HUES48 (cell line): ENCODE measurements around the gene ITGAE.

Experiments
- H3K27ac ChIP-seq: one replicate; pipeline ENCODE4 v1.7.0; 2013; ENCODE audit warnings: low read depth, low read length, inconsistent platforms
- H3K27me3 ChIP-seq: 2 replicates; pipeline ENCODE4 v1.6.1; 2013; ENCODE audit warnings: mild to moderate bottlenecking, low read length; ENCODE audit not compliant: control insufficient read depth, insufficient read depth
- H3K36me3 ChIP-seq: 2 replicates; pipeline ENCODE4 v1.6.1; 2013; ENCODE audit warnings: low read length; ENCODE audit not compliant: control insufficient read depth, insufficient read depth
- H3K4me1 ChIP-seq: 2 replicates; pipeline ENCODE4 v1.6.1; 2013; ENCODE audit warnings: mild to moderate bottlenecking, low read length; ENCODE audit not compliant: control insufficient read depth, insufficient read depth
- H3K4me3 ChIP-seq: 2 replicates; pipeline ENCODE4 v1.5.1; 2013; ENCODE audit warnings: mild to moderate bottlenecking, low read depth, low read length
- H3K9ac ChIP-seq: 2 replicates; pipeline ENCODE4 v1.6.1; 2013; ENCODE audit warnings: mild to moderate bottlenecking, low read depth, low read length, moderate library complexity
- H3K9me3 ChIP-seq: 2 replicates; pipeline ENCODE4 v1.6.1; 2013; ENCODE audit warnings: low read length; ENCODE audit not compliant: control insufficient read depth, insufficient read depth

Gene ITGAE

DNA sequence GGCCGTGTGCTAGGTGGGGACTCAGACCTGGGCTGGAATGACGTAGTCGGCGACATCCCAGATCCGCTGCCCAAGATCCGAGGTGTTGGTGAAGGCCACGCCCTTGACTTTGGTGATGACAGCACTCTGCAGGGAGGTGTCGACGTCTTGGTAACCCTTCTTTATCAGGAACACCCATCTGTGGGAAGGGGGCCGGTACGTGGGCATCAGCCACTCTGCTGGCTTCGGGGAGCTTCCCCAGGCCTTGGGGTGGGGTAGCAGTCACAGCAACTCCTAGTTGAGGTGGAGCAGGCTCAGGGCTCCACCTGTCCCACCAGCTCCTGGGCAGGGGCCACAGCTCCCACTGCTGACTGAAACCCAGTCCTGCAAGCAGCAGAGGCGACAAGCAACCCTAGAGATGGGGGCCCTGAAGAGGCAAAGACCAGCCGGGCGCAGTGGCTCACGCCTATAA lies 109.3 kb downstream of the ITGAE start:
- Histone ChIP-seq H3K4me3 (no peak overlapping the region), H3K27ac (no peak overlapping the region), H3K4me1 (peaks cover 3% of the 10 kb centered on the region; the same call in 1 of the 2 replicates), H3K9ac (no peak overlapping the region), H3K36me3 (no peaks in the 10 kb centered on the region), H3K27me3 (peaks cover 24% of the 10 kb centered on the region), H3K9me3 (no peaks in the 10 kb centered on the region)

DNA sequence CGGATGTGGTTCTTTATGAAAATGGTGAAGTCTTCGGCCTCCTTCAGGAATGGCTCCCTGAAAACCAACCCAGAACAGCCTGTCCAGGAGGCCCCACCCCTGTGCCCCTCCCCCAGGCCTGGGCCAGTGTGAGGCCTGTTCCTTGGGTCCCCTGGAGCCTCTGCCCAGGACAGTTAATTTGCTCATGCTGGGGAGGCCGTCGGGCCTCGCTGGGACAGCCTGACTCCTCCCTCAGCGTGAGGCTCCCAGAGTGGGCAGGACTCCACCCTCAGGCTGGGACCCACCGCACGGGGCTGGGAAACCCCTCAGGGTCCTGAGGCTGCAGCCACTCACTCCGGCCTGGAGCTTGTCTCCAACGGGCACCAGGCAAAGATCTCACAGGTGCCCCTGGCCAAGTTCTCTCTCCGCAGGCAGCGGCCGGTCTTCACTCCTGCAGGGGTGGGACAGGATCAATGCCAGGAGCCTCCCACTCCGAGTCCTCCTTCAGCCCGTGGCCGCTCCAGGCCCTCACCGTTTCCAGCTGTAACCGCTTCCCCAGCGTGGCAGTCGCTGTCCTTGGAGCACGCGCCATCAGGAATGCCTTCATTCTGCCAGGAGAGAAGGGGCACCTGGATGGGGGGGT lies 110.8 kb downstream of the ITGAE start:
- Histone ChIP-seq H3K9ac (no peak overlapping the region), H3K27ac (no peak overlapping the region), H3K4me1 (no peaks in the 10 kb centered on the region), H3K9me3 (no peaks in the 10 kb centered on the region), H3K4me3 (no peak overlapping the region), H3K27me3 (peaks cover 9% of the 10 kb centered on the region), H3K36me3 (no peaks in the 10 kb centered on the region)

DNA sequence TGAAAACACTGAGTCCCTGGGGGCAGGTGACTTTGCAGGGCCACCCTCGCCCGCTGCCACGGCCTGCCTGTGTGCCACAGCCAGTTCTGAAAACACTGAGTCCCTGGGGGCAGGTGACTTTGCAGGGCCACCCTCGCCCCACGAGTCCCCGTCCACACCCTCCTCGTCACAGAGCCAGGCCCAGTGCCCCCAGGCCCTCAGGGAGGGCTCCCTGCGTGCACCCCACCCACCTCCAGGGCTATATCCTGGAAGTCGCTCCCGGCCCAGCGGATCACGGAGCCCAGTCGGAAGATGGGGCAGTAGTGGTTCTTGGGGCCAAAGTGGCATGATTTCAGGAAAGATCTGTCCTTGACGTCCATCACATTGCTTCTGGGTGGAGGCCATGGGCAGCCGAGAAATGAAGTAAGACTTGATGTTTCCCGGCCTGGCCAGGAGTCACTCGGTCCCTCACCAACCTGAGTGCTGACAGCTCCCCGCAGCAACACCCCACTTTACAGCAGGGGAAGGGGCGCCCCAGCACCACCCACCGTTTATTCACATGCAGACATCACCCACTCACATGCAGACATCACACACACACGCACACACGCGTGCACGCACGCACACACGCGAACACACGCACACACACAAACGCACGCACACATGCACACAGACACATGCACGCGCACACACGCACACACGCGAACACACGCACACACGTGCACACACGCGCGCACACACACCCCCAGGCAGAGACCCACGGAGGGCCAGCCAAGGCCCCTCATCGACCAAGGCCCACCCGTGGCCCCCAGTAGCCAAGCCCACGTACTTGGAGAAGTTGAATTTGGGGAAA lies 111.5 kb downstream of the ITGAE start:
- Histone ChIP-seq H3K4me3 (no peak overlapping the region), H3K36me3 (no peaks in the 10 kb centered on the region), H3K4me1 (no peaks in the 10 kb centered on the region), H3K27ac (no peak overlapping the region), H3K27me3 (0 out of 2 replicates have a peak, but pooled peaks cover 2% of the 10 kb centered on the region), H3K9me3 (no peaks in the 10 kb centered on the region), H3K9ac (no peak overlapping the region)

DNA sequence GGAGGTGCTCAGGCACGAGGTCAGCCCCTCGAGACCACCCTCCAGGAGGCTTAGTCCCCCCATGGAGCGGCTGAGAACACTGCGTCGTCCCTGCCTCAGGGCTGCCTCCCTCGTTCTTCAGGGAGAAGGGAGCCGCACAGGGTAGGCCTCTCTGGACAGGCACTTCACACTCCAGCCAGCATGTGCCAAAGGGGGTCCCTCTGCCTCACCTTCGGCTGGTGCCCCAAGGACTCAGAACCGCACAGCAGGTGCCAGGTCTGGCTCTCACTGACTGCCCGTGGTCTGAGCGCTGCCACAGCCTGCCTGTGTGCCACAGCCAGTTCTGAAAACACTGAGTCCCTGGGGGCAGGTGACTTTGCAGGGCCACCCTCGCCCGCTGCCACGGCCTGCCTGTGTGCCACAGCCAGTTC lies 112.1 kb downstream of the ITGAE start:
- no peaks in the 10 kb centered on the region for H3K27me3 ChIP-seq
- no peak overlapping the region for H3K4me3 ChIP-seq
- H3K4me1 ChIP-seq, result no peaks in the 10 kb centered on the region
- H3K36me3 ChIP-seq, result no peaks in the 10 kb centered on the region
- H3K9me3 ChIP-seq, result no peaks in the 10 kb centered on the region
- no peak overlapping the region for H3K27ac ChIP-seq
- H3K9ac ChIP-seq, result no peak overlapping the region

DNA sequence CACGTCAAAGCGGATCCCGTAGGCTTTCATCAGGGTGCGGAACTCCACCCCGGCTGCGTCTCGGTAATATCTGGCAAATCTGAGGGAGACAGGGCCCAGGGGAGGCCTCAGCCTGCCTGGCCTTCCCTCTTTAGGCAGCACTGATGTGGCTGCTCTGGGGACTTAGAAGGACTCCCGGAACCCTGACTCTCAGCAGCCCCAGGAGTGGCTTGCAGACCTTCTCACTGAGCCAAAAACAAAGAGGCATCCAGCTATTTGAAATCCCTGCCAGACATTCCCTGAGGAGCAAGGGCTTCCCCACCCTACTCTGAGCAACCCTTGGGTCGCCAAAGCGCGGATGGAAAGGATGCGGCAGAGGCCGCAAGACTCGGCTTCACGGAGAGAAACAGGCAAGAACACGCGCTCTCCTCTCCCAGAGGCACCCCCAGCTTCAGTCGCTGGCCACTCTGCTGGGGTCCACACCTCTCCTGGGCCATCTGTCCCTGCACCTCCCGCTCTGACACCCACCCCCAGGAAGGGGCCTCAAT lies 112.9 kb downstream of the ITGAE start:
- H3K27ac ChIP-seq, result peak overlapping the region; percentile 18
- H3K27me3 ChIP-seq, result no peaks in the 10 kb centered on the region
- H3K9me3 ChIP-seq, result no peaks in the 10 kb centered on the region
- no peak overlapping the region for H3K4me3 ChIP-seq
- H3K4me1 ChIP-seq, result no peaks in the 10 kb centered on the region
- H3K36me3 ChIP-seq, result no peaks in the 10 kb centered on the region
- no peak overlapping the region for H3K9ac ChIP-seq

DNA sequence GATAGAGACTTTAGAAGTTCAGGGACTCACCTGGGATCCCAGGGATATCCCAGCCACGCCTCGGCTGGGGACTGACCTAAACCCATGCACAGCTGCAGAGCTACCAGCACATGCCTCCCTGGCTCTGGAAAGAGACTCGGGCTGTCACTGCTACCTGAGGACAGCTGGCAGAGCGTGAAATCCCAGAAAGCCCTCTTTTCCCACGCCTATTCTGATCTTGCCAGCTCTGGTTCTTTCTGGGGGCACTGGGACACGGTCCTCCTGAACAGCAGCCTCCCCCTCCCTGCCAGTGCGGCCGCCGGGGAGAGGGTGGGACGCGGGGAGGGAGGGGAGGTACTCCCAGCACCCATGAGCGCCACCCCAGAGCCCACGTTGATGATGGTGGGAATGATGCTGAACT lies 115.8 kb downstream of the ITGAE start:
- Histone ChIP-seq H3K9ac (no peak overlapping the region), H3K9me3 (no peaks in the 10 kb centered on the region), H3K4me3 (no peak overlapping the region), H3K27ac (no peak overlapping the region), H3K4me1 (no peaks in the 10 kb centered on the region), H3K27me3 (no peaks in the 10 kb centered on the region), H3K36me3 (no peaks in the 10 kb centered on the region)

DNA sequence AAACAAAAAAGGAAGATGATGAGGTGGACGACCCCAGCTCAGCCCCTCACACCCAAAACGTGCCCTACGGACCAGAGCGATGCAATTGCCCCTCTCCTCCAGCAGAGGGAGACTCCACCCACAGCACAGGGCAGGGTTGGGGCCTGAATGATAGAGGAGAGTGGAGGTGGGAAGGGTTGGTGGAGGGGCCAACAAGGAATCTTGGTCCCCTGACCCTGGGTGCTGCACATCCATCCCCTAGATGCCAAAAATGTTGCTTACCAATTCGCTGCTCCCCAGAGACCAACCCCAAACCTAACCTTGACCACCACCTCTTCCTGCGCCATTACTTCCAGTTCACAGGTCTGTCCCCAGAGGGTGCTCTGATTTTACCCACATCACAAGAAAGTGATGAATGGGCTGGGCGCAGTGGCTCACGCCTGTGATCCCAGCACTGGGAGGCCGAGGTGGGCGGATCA lies 117.9 kb downstream of the ITGAE start:
- Histone ChIP-seq H3K9ac (no peak overlapping the region), H3K27me3 (no peaks in the 10 kb centered on the region), H3K4me3 (no peak overlapping the region), H3K27ac (no peak overlapping the region), H3K9me3 (no peaks in the 10 kb centered on the region), H3K4me1 (0 out of 2 replicates have a peak, but pooled peaks cover 5% of the 10 kb centered on the region), H3K36me3 (no peaks in the 10 kb centered on the region)

DNA sequence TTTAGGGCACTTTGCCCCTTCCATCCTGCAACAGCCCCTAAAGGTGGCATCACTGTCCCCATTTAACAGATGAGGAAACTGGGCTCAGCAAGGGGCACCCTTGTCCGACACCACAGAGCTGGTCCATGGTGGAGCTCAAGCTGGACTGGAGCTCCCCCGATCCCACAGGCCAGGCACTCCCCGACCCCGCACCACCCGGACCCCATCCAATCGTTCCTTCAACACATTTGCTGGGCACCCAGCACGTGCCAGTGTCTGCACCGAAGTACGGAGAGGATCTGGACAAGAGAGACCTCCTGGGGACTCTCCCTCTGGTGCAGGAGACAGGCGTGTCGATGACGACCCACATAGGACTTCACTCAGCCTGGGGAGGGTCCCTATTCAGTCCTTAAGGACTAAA lies 119.0 kb downstream of the ITGAE start:
- H3K27me3 ChIP-seq, result no peaks in the 10 kb centered on the region
- H3K27ac ChIP-seq, result no peak overlapping the region
- no peak overlapping the region for H3K4me3 ChIP-seq
- peaks cover 5% of the 10 kb centered on the region; the same call in 1 of the 2 replicates for H3K4me1 ChIP-seq
- no peaks in the 10 kb centered on the region for H3K9me3 ChIP-seq
- H3K36me3 ChIP-seq, result no peaks in the 10 kb centered on the region
- H3K9ac ChIP-seq, result no peak overlapping the region

DNA sequence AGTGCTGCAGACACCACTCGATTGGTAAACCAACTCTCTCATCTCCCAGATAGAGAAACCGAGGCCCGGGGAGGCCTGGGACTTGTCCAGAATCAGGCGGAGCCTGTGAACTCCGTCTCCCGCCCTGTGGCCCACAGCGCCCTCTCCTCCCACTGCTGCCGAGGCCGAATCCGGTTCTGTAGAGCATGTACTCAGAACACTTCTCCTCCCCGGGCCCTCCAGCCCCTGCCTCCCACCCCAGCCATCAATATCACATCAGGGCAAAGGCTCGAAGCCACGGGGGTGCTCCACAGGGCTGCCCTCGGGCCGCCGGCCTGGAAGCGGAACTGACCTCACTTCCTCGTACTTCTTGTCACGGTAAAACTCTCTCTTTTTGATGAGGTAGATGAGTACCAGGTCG lies 119.4 kb downstream of the ITGAE start:
- Histone ChIP-seq H3K9ac (no peak overlapping the region), H3K36me3 (no peaks in the 10 kb centered on the region)

DNA sequence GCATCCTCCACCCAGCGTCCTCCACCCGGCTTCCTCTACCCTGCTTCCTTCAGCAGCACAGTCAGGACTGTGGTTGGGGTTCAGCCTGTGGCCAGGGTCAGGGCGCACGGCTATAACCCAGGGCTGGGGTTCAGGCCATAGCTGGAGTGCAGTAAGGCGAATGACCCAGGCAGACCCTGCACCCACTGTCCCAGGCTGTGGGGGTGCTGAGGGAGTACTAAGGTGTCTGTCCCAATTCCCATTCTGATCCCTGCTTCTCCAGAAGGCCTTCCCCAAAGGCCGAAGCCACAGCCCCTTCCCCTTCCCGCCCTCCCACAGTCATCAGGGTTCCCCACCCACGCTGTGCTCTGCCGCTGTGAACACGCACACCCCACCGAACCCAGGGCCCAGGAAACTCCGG lies 119.9 kb downstream of the ITGAE start:
- H3K27ac ChIP-seq, result no peak overlapping the region
- H3K9me3 ChIP-seq, result no peaks in the 10 kb centered on the region
- no peak overlapping the region for H3K9ac ChIP-seq
- no peaks in the 10 kb centered on the region for H3K27me3 ChIP-seq
- no peak overlapping the region for H3K4me3 ChIP-seq
- H3K4me1 ChIP-seq, result peaks cover 5% of the 10 kb centered on the region; the same call in 1 of the 2 replicates
- no peaks in the 10 kb centered on the region for H3K36me3 ChIP-seq

More for the DNA sequence above, 119.4 kb downstream of the ITGAE start:
- Histone ChIP-seq H3K9me3 (no peaks in the 10 kb centered on the region), H3K4me3 (no peak overlapping the region), H3K27me3 (no peaks in the 10 kb centered on the region), H3K4me1 (peaks cover 5% of the 10 kb centered on the region; the same call in 1 of the 2 replicates), H3K27ac (no peak overlapping the region)
